CD4-positive, CD25-positive, alpha-beta regulatory T cell (primary cell): ENCODE results near the gene MIPEP. TPM values are rescaled to one million over a fixed set of nuclear protein-coding genes. Genes with fewer than 3 reads are reported as not detected.
"Not testable (repeated sequence)": the region's sequence is repeated elsewhere in the genome, so short reads cannot be mapped to it uniquely, and the experiment has no call there.

Source experiments
- ATAC-seq, 2 donors: fragments of 150-1000 bp; cut with Tn5 transposase; one replicate each; pipeline ENCODE4 v1.10.0; 2021; ENCODE audit warnings: low read depth in 2 of 2, moderate number of reproducible peaks in 2 of 2, moderate library complexity in 1 of 2
- DNase-seq, 3 donors: peaks; one replicate each; pipeline versions ENCODE4 v3.0.0 to v3.0.0-alpha.2; 2012 to 2022; ENCODE audit warnings: mixed read lengths in 1 of 3
- H3K27ac ChIP-seq: one replicate; pipeline ENCODE4 v1.7.0; 2013; ENCODE audit warnings: mild to moderate bottlenecking, low read length; ENCODE audit not compliant: insufficient read depth, poor library complexity, severe bottlenecking
- H3K27me3 ChIP-seq: one replicate; pipeline ENCODE4 v1.7.0; 2013; ENCODE audit warnings: low read length; ENCODE audit not compliant: control insufficient read depth, insufficient read depth
- H3K36me3 ChIP-seq: one replicate; pipeline ENCODE4 v1.7.0; 2013; ENCODE audit warnings: mild to moderate bottlenecking, low read length, moderate library complexity; ENCODE audit not compliant: control insufficient read depth, insufficient read depth
- H3K4me1 ChIP-seq: 2 replicates; pipeline ENCODE4 v1.7.0; 2013; ENCODE audit warnings: mild to moderate bottlenecking, low read length; ENCODE audit not compliant: insufficient read depth, control insufficient read depth, poor library complexity, severe bottlenecking
- H3K4me3 ChIP-seq: one replicate; pipeline ENCODE4 v1.7.0; 2013; ENCODE audit warnings: low read depth, mild to moderate bottlenecking, low read length, moderate library complexity
- H3K9me3 ChIP-seq, 2 experiments: 1 replicate in 1 of 2; 2 replicates in 1 of 2; pipeline ENCODE4 v1.7.0; 2013; ENCODE audit warnings: low read length in 2 of 2, mild to moderate bottlenecking in 1 of 2, moderate library complexity in 1 of 2; ENCODE audit not compliant: control insufficient read depth in 2 of 2
- H3K27ac Mint-ChIP-seq, 3 donors: one replicate each; pipeline ENCODE4 v1.8.0; 2020 to 2022; ENCODE audit warnings: mild to moderate bottlenecking in 3 of 3, mixed read lengths in 3 of 3, moderate library complexity in 2 of 3
- H3K27me3 Mint-ChIP-seq: one replicate; pipeline ENCODE4 v1.8.0; 2022; ENCODE audit warnings: mild to moderate bottlenecking, mixed read lengths
- H3K36me3 Mint-ChIP-seq: one replicate; pipeline ENCODE4 v1.8.0; 2020; ENCODE audit warnings: mixed read lengths
- H3K4me1 Mint-ChIP-seq, 4 donors: one replicate each; pipeline ENCODE4 v1.8.0; 2020 to 2022; ENCODE audit warnings: mixed read lengths in 4 of 4, mild to moderate bottlenecking in 1 of 4
- H3K4me3 Mint-ChIP-seq, 4 donors: one replicate each; pipeline ENCODE4 v1.8.0; 2020 to 2022; ENCODE audit warnings: mild to moderate bottlenecking in 4 of 4, mixed read lengths in 4 of 4, moderate library complexity in 3 of 4
- H3K9me3 Mint-ChIP-seq, 7 donors: one replicate each; pipeline ENCODE4 v1.8.0; 2020 to 2022; ENCODE audit warnings: mixed read lengths in 7 of 7, mild to moderate bottlenecking in 3 of 7, moderate library complexity in 2 of 7
- polyA plus RNA-seq, 4 donors: library from polyadenylated mRNA; unstranded; fragments of 300-500 nt; fragmentation: Illumina TruSeq; gene quantifications; one replicate each; pipeline ENCODE4 v1.2.3, GENCODE V29; 2021
- total RNA-seq: library from RNA; stranded (reverse); gene quantifications from one replicate; pipeline ENCODE4 v1.2.3, GENCODE V29; 2022

The MIPEP gene
- total and polyA plus RNA-seq, 5 donors from 2014 or later: 4.9 to 22.0 (median 19.3) TPM

- no peaks in the 10 kb centered on the region for H3K9me3 Mint-ChIP-seq
- no peak overlapping the region for H3K27ac Mint-ChIP-seq
- Histone ChIP-seq H3K4me3 (no peak overlapping the region), H3K36me3 (peaks cover 12% of the 10 kb centered on the region), H3K9me3 (no peaks in the 10 kb centered on the region), H3K27me3 (no peaks in the 10 kb centered on the region), H3K27ac (no peak overlapping the region), H3K4me1 (peaks cover under 1% of the 10 kb centered on the region)
- H3K27me3 Mint-ChIP-seq: no peaks in the 10 kb centered on the region
- DNase-seq (no peak), ATAC-seq (no peak)
- H3K4me3 Mint-ChIP-seq: no peak overlapping the region
- peaks cover 31% of the 10 kb centered on the region for H3K36me3 Mint-ChIP-seq
- H3K4me1 Mint-ChIP-seq: peaks cover 10 to 15% (median 14%) of the 10 kb centered on the region in 4 donors
Observed at GRCh38 chr13:23883255-23883654, 5.9 kb downstream of the MIPEP start.

- H3K4me3 Mint-ChIP-seq, H3K27ac ChIP-seq, ATAC-seq, H3K27me3 ChIP-seq, H3K27me3 Mint-ChIP-seq, H3K27ac Mint-ChIP-seq, H3K4me1 ChIP-seq, H3K4me3 ChIP-seq, H3K9me3 Mint-ChIP-seq, H3K4me1 Mint-ChIP-seq, H3K9me3 ChIP-seq, DNase-seq: not testable (repeated sequence)
- H3K36me3 Mint-ChIP-seq: peaks cover 34% of the 10 kb centered on the region
- peaks cover 18% of the 10 kb centered on the region for H3K36me3 ChIP-seq
Observed at GRCh38 chr13:23881402-23881800, 7.8 kb downstream of the MIPEP start.

GRCh38 chr13:23880493-23881401 lies 8.5 kb downstream of the MIPEP start:
- H3K4me1 Mint-ChIP-seq, H3K9me3 Mint-ChIP-seq, H3K4me3 ChIP-seq, H3K27me3 Mint-ChIP-seq, H3K9me3 ChIP-seq, H3K27me3 ChIP-seq, H3K4me3 Mint-ChIP-seq, DNase-seq, ATAC-seq, H3K4me1 ChIP-seq, H3K27ac ChIP-seq, H3K27ac Mint-ChIP-seq: not testable (repeated sequence)
- H3K36me3 ChIP-seq: peaks cover 18% of the 10 kb centered on the region
- H3K36me3 Mint-ChIP-seq: peaks cover 34% of the 10 kb centered on the region

GRCh38 chr13:23877286-23877685 lies 11.9 kb downstream of the MIPEP start:
- Mint-ChIP-seq H3K36me3 (peaks cover 19% of the 10 kb centered on the region), H3K4me1 (no peaks in the 10 kb centered on the region), H3K4me3 (no peak overlapping the region), H3K9me3 (no peaks in the 10 kb centered on the region), H3K27ac (no peak overlapping the region), H3K27me3 (no peaks in the 10 kb centered on the region)
- Histone ChIP-seq H3K27me3 (no peaks in the 10 kb centered on the region), H3K4me1 (no peaks in the 10 kb centered on the region), H3K27ac (no peak overlapping the region), H3K9me3 (no peaks in the 10 kb centered on the region), H3K4me3 (no peak overlapping the region), H3K36me3 (peaks cover 5% of the 10 kb centered on the region)
- DNase-seq: no peak
- no peak for ATAC-seq

GRCh38 chr13:23876265-23876664 lies 12.9 kb downstream of the MIPEP start:
- Mint-ChIP-seq H3K36me3 (peaks cover 14% of the 10 kb centered on the region), H3K9me3 (no peaks in the 10 kb centered on the region), H3K27ac (no peak overlapping the region)

GRCh38 chr13:23871616-23872220 lies 17.5 kb downstream of the MIPEP start:
- H3K4me1 ChIP-seq: no peaks in the 10 kb centered on the region
- Mint-ChIP-seq H3K36me3 (peaks cover 3% of the 10 kb centered on the region), H3K27me3 (no peaks in the 10 kb centered on the region), H3K4me1 (peaks cover 0 to 5% (median 2%) of the 10 kb centered on the region in 4 donors), H3K9me3 (no peaks in the 10 kb centered on the region), H3K4me3 (no peak overlapping the region), H3K27ac (no peak overlapping the region)
- ATAC-seq: no peak
- H3K36me3 ChIP-seq: peaks cover 7% of the 10 kb centered on the region
- DNase-seq: peak in 2 of 3 donors; percentile 13 to 15
- no peak overlapping the region for H3K27ac ChIP-seq
- no peaks in the 10 kb centered on the region for H3K27me3 ChIP-seq
- no peaks in the 10 kb centered on the region for H3K9me3 ChIP-seq
- H3K4me3 ChIP-seq: no peak overlapping the region

More at GRCh38 chr13:23876265-23876664, 12.9 kb downstream of the MIPEP start:
- DNase-seq: peak in 1 of 3 donors; percentile 26
- H3K4me1 ChIP-seq: no peaks in the 10 kb centered on the region
- H3K4me3 Mint-ChIP-seq: no peak overlapping the region
- peaks cover 0 to 4% (median 2%) of the 10 kb centered on the region in 4 donors for H3K4me1 Mint-ChIP-seq
- no peak overlapping the region for H3K4me3 ChIP-seq
- no peak for ATAC-seq
- H3K9me3 ChIP-seq: no peaks in the 10 kb centered on the region
- H3K27ac ChIP-seq: no peak overlapping the region
- no peaks in the 10 kb centered on the region for H3K27me3 ChIP-seq
- H3K36me3 ChIP-seq: peaks cover 5% of the 10 kb centered on the region
- no peaks in the 10 kb centered on the region for H3K27me3 Mint-ChIP-seq

GRCh38 chr13:23870356-23871140 lies 18.7 kb downstream of the MIPEP start:
- Histone ChIP-seq H3K27ac (no peak overlapping the region), H3K9me3 (no peaks in the 10 kb centered on the region), H3K4me1 (no peaks in the 10 kb centered on the region), H3K36me3 (peaks cover 7% of the 10 kb centered on the region), H3K4me3 (no peak overlapping the region), H3K27me3 (no peaks in the 10 kb centered on the region)
- no peak overlapping the region for H3K27ac Mint-ChIP-seq
- DNase-seq (no peak), ATAC-seq (no peak)
- no peak overlapping the region for H3K4me3 Mint-ChIP-seq
- no peaks in the 10 kb centered on the region for H3K27me3 Mint-ChIP-seq
- H3K4me1 Mint-ChIP-seq: peaks cover 0 to 5% (median 2%) of the 10 kb centered on the region in 4 donors
- H3K36me3 Mint-ChIP-seq: peaks cover 3% of the 10 kb centered on the region
- no peaks in the 10 kb centered on the region for H3K9me3 Mint-ChIP-seq
